ENCODE results near the gene ZNF254. TPM values are rescaled to one million over a fixed set of nuclear protein-coding genes. Genes with fewer than 3 reads are reported as not detected.

Gene ZNF254
- total RNA-seq, 1 experiment from 2014 or later: 26.6 TPM

DNA sequence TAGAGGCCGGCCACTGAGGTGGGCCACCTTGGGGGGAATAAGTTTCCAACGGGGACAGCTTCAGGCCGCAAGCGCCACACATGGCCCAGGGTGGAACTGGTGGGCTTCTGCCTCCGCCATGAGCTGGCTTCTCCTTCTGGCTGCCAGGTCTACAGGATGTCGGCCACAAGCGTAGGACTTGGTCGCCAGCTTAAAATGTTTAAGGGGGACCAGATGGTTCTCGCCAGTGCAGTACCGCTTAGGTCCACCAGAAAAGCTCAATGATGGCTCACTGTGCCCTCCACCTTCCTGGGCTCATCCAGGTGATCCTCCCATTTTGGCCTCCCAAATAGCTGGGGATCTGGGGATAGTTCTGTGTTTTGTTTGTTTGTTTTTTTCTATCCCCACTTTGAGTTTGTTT is 38.7 kb upstream of the ZNF254 start:
- Histone ChIP-seq H3T11ph (ENCODE audit: low read length) (no peak overlapping the region), H2BK20ac (ENCODE audit: low read depth, low read length, poor library complexity, severe bottlenecking) (no peak overlapping the region), H3K23me2 (ENCODE audit: insufficient read length, low read depth, low read length, poor library complexity, severe bottlenecking) (no peaks in the 10 kb centered on the region), H4K91ac (ENCODE audit: insufficient read length, low read depth, low read length) (no peak overlapping the region), H3K4me2 (ENCODE audit: insufficient read depth, insufficient read length, low read length) (no peak overlapping the region), H3K27ac (ENCODE audit: insufficient read length, low read depth, low read length) (no peak overlapping the region), H3K4ac (ENCODE audit: low read depth, low read length) (no peak overlapping the region), H2AFZ (ENCODE audit: low read length) (no peak overlapping the region), H3K9ac (ENCODE audit: extremely low read depth, insufficient read length, low read length) (no peak overlapping the region), H3K9me3 (ENCODE audit: control insufficient read depth, low read depth, low read length) (no peaks in the 10 kb centered on the region), H2BK15ac (ENCODE audit: low read depth, low read length) (no peak overlapping the region), H3K79me1 (ENCODE audit: insufficient read depth, low read depth, low read length, poor library complexity, severe bottlenecking) (peaks cover 5% of the 10 kb centered on the region), H3K14ac (ENCODE audit: insufficient read depth, low read length) (no peak overlapping the region), H2BK5ac (ENCODE audit: insufficient read length, low read length) (no peak overlapping the region), H2AK5ac (ENCODE audit: insufficient read length, low read length) (no peak overlapping the region), H3K4me1 (ENCODE audit: insufficient read depth, low read length) (no peaks in the 10 kb centered on the region), H2BK120ac (ENCODE audit: low read depth, low read length, poor library complexity, severe bottlenecking) (no peak overlapping the region), H3K18ac (ENCODE audit: insufficient read length, low read depth, low read length) (no peak overlapping the region), H4K5ac (ENCODE audit: insufficient read length, low read depth, low read length) (no peak overlapping the region), H3K56ac (ENCODE audit: insufficient read length, low read depth, low read length) (no peak overlapping the region), H4K20me1 (ENCODE audit: control insufficient read depth, insufficient read depth, insufficient read length) (no peaks in the 10 kb centered on the region), H3K27me3 (ENCODE audit: insufficient read depth, low read length) (no peaks in the 10 kb centered on the region), H4K8ac (replicated peaks; ENCODE audit: insufficient read length, low read depth, low read length) (no peak overlapping the region), H3K79me2 (ENCODE audit: insufficient read depth, low read length) (no peaks in the 10 kb centered on the region; the same call in 1 of the 2 replicates), H3K23ac (ENCODE audit: insufficient read length, low read depth, low read length) (no peak overlapping the region), H2BK12ac (ENCODE audit: insufficient read length, low read depth, low read length) (no peak overlapping the region)
- Mint-ChIP-seq H3K9me3 (no peaks in the 10 kb centered on the region; a peak in 1 of 5 replicates), H3K27ac (0 out of 7 replicates have a peak overlapping the region, but pooled peaks of 1 of the 3 experiments have one; percentile 37), H3K36me3 (ENCODE audit: insufficient read depth in 1 of 3, low read depth in 3 of 3) (peaks cover 67 to 86% (median 84%) of the 10 kb centered on the region in 3 experiments), H3K4me1 (no peaks in the 10 kb centered on the region), H3K4me3 (no peak overlapping the region), H3K27me3 (ENCODE audit: low read depth) (no peaks in the 10 kb centered on the region)
- peak; percentile 27 for DNase-seq
- no CpG with 5 or more reads among the region's 10 CpGs for WGBS (ENCODE audit: extremely low coverage, insufficient read length, low lambda C conversion rate)
- TF ChIP-seq, protein P1, sequence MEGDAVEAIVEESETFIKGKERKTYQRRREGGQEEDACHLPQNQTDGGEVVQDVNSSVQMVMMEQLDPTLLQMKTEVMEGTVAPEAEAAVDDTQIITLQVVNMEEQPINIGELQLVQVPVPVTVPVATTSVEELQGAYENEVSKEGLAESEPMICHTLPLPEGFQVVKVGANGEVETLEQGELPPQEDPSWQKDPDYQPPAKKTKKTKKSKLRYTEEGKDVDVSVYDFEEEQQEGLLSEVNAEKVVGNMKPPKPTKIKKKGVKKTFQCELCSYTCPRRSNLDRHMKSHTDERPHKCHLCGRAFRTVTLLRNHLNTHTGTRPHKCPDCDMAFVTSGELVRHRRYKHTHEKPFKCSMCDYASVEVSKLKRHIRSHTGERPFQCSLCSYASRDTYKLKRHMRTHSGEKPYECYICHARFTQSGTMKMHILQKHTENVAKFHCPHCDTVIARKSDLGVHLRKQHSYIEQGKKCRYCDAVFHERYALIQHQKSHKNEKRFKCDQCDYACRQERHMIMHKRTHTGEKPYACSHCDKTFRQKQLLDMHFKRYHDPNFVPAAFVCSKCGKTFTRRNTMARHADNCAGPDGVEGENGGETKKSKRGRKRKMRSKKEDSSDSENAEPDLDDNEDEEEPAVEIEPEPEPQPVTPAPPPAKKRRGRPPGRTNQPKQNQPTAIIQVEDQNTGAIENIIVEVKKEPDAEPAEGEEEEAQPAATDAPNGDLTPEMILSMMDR (conservative IDR thresholded peaks at IDR 0.05): peak; percentile 39; the same call in 2 of the 3 replicates

Data from H9 (cell line).